Endothelial cell of umbilical vein (primary cell): ENCODE data around the gene FERMT2. TPM values are rescaled to one million over a fixed set of nuclear protein-coding genes. Genes with fewer than 3 reads are reported as not detected.

Experiments used
- BruUV-seq: library from RNA; stranded (reverse); fragments of 400-500 nt; replicated peaks from 2 replicates; lab custom pipeline; 2021; lab: Mats Ljungman, UMichigan
- CTCF ChIA-PET: fragments of 300-600, 350-600 bp; sonication (Branson Sonifier 250); formaldehyde crosslinking; loops from one replicate; lab custom pipeline; 2021; ENCODE audit warnings: antibody characterized with exemption, inconsistent platforms; lab: Charles Lee
- POLR2A ChIA-PET: fragments of 300-600, 350-600 bp; sonication (Branson Sonifier 250); formaldehyde crosslinking; loops from one replicate; lab custom pipeline; 2021; ENCODE audit warnings: antibody characterized with exemption, inconsistent platforms; lab: Charles Lee
- DNase-seq: peaks from one replicate; pipeline ENCODE4 v3.0.0-alpha.2; 2011; ENCODE audit warnings: low read depth, low spot score
- FAIRE-seq: peaks from 2 replicates; lab custom pipeline; 2011; peaks lifted over from hg19 to GRCh38; lab: Jason Lieb, UNC
- H2AFZ ChIP-seq: 2 replicates; pipeline ENCODE4 v1.6.0; 2012; ENCODE audit warnings: low read depth, low read length, control low read depth, inconsistent platforms
- H3K27ac ChIP-seq: 2 replicates; pipeline ENCODE4 v1.5.1; 2011; ENCODE audit warnings: low read depth, mild to moderate bottlenecking, control low read depth, low read length, moderate library complexity; ENCODE audit not compliant: insufficient read depth
- H3K27me3 ChIP-seq, 2 experiments: 2 replicates each; pipeline versions ENCODE4 v1.6.0 to v1.6.1; 2011; ENCODE audit warnings: low read length in 2 of 2, mixed read lengths in 1 of 2; ENCODE audit not compliant: control insufficient read depth in 2 of 2, insufficient read depth in 2 of 2
- H3K36me3 ChIP-seq, 2 experiments: 2 replicates in 1 of 2; 3 replicates in 1 of 2; pipeline ENCODE4 v1.5.1; 2011; ENCODE audit warnings: low read length in 2 of 2, mild to moderate bottlenecking in 1 of 2, moderate library complexity in 1 of 2; ENCODE audit not compliant: control insufficient read depth in 2 of 2, insufficient read depth in 2 of 2; ENCODE audit errors: extremely low read depth in 1 of 2
- H3K4me1 ChIP-seq: 3 replicates; pipeline ENCODE4 v1.5.1; 2011; ENCODE audit warnings: mild to moderate bottlenecking, low read length; ENCODE audit not compliant: control insufficient read depth, insufficient read depth; ENCODE audit errors: extremely low read depth
- H3K4me2 ChIP-seq: 2 replicates; pipeline ENCODE4 v1.6.1; 2011; ENCODE audit warnings: low read length, control low read depth, mixed read lengths; ENCODE audit not compliant: insufficient read depth
- H3K4me3 ChIP-seq, 3 experiments: fragments of 200-600 bp in 1 of 3; sonication (generic), shearing (Covaris generic) in 1 of 3; replicated peaks in 1 of 3; 2 replicates each; pipeline ENCODE4 v1.5.1; 2011 to 2016; ENCODE audit warnings: control low read depth in 3 of 3, low read length in 3 of 3, mild to moderate bottlenecking in 2 of 3, inconsistent platforms in 1 of 3, low read depth in 1 of 3, moderate library complexity in 1 of 3; ENCODE audit not compliant: insufficient read depth in 1 of 3
- H3K79me2 ChIP-seq: 2 replicates; pipeline ENCODE4 v1.6.0; 2012; ENCODE audit warnings: low read length, inconsistent platforms; ENCODE audit not compliant: control insufficient read depth, insufficient read depth
- H3K9ac ChIP-seq: replicated peaks from 2 replicates; pipeline ENCODE3; 2011; ENCODE audit warnings: low read length, control low read depth; ENCODE audit not compliant: insufficient read depth; ENCODE audit errors: extremely low read depth
- H3K9me1 ChIP-seq: replicated peaks from 3 replicates; pipeline ENCODE4 v1.6.0; 2011; ENCODE audit warnings: mild to moderate bottlenecking, low read length; ENCODE audit not compliant: control insufficient read depth, insufficient read depth; ENCODE audit errors: extremely low read depth
- H3K9me3 ChIP-seq: replicated peaks from 2 replicates; pipeline ENCODE4 v1.5.1; 2012; ENCODE audit warnings: low read length, inconsistent platforms; ENCODE audit not compliant: control insufficient read depth, insufficient read depth
- H4K20me1 ChIP-seq: replicated peaks from 2 replicates; pipeline ENCODE3; 2011; ENCODE audit warnings: mild to moderate bottlenecking, low read length; ENCODE audit not compliant: control insufficient read depth, insufficient read depth; ENCODE audit errors: extremely low read depth
- CTCF ChIP-seq, 2 donors: IDR thresholded peaks; 1 replicate in 1 of 2; 2 replicates in 1 of 2; pipeline ENCODE4 v1.5.1; 2011; ENCODE audit warnings: low read length in 2 of 2, mild to moderate bottlenecking in 2 of 2, moderate library complexity in 2 of 2, control low read depth in 1 of 2, inconsistent platforms in 1 of 2, low read depth in 1 of 2; ENCODE audit not compliant: insufficient read depth in 1 of 2; ENCODE audit errors: extremely low read depth in 1 of 2
- EZH2 ChIP-seq: IDR thresholded peaks from 2 replicates; pipeline ENCODE4 v1.6.1; 2012; ENCODE audit warnings: borderline replicate concordance, low read depth, mild to moderate bottlenecking, moderate library complexity, low read length, inconsistent platforms; ENCODE audit not compliant: severe bottlenecking
- FOS ChIP-seq: IDR thresholded peaks from 2 replicates; pipeline ENCODE4 v1.6.1; 2011; ENCODE audit warnings: mild to moderate bottlenecking, low read length, moderate library complexity, borderline replicate concordance; ENCODE audit not compliant: insufficient read depth
- GATA2 ChIP-seq: IDR thresholded peaks from 2 replicates; pipeline ENCODE4 v1.7.0; 2011; ENCODE audit warnings: low read depth, mild to moderate bottlenecking, moderate library complexity, mixed read lengths, low read length; ENCODE audit not compliant: insufficient read length, insufficient read depth
- JUN ChIP-seq: IDR thresholded peaks from 2 replicates; pipeline ENCODE4 v1.6.1; 2011; ENCODE audit warnings: borderline replicate concordance, low read depth; ENCODE audit not compliant: insufficient read length, insufficient read depth
- MAX ChIP-seq: IDR thresholded peaks from 2 replicates; pipeline ENCODE4 v1.6.1; 2011; ENCODE audit not compliant: insufficient read depth, insufficient read length
- MYC ChIP-seq: IDR thresholded peaks from one replicate; pipeline ENCODE4 v1.6.1; 2011; ENCODE audit warnings: mild to moderate bottlenecking, low read depth, low read length
- POLR2A ChIP-seq: IDR thresholded peaks from 2 replicates; pipeline ENCODE4 v1.6.1; 2012; ENCODE audit warnings: low read depth, mild to moderate bottlenecking, control low read depth, low read length
- POLR2AphosphoS5 ChIP-seq: IDR thresholded peaks from 2 replicates; pipeline ENCODE4 v1.6.1; 2012; ENCODE audit warnings: low read depth, mild to moderate bottlenecking, control low read depth, low read length, moderate library complexity; ENCODE audit not compliant: insufficient read depth
- dilution Hi-C: fragments of 300-500 bp; cut with MboI; formaldehyde crosslinking; loops from one replicate; pipeline ENCODE4 v1.15.0; 2019; ENCODE audit warnings: low sequenced_read_pairs; ENCODE audit not compliant: extremely low pct_ligation_motif_present
- intact Hi-C: fragments of 100-400 bp; cut with micrococcal nuclease; formaldehyde crosslinking; loops from one replicate; pipeline ENCODE4 v1.10.0; 2022
- polyA plus RNA-seq, 4 experiments: library from polyadenylated mRNA; depleted of rRNA in 3 of 4; stranded (reverse) in 3 of 4; unstranded in 1 of 4; fragments of >200 nt; gene quantifications; 2 replicates each; pipeline versions ENCODE4 v1.2.1 to v1.2.3, GENCODE V29; 2011 to 2012; ENCODE audit warnings: missing spikeins in 1 of 4
- total RNA-seq: library from RNA; stranded (reverse); gene quantifications from 2 replicates; pipeline ENCODE4 v1.2.3, GENCODE V29; 2021

FERMT2 gene
- total and polyA plus RNA-seq, 2 donors (not counting 3 experiments of a cell fraction or from before 2014, with no cell fraction given) = 58.7 to 108 TPM

GRCh38 chr14:52926953-52927352 lies 23.9 kb downstream of the FERMT2 start:
- no peak for FAIRE-seq
- peaks cover 17% of the 10 kb centered on the region for H3K4me1 ChIP-seq

More at GRCh38 chr14:52926953-52927352, 23.9 kb downstream of the FERMT2 start:
- H3K9ac ChIP-seq = no peak overlapping the region
- intact Hi-C loops = no loop called here
- H3K27ac ChIP-seq = no peak overlapping the region
- CTCF ChIA-PET = interaction anchor here (1.0 to 1.4 kb wide), 3 partner anchors 21 to 1421 kb away, joined by 3 to 5 read pairs (median 3); no protein-coding TSS in a partner anchor
- TF ChIP-seq POLR2A = no peak
- no peak for TF ChIP-seq GATA2
- TF ChIP-seq CTCF (IDR thresholded peaks at IDR 0.05; ENCODE audit: extremely low read depth in 1 of 2, insufficient read depth in 1 of 2, low read depth in 1 of 2, low read length in 2 of 2) = no peak
- TF ChIP-seq MYC = no peak
- no peak for TF ChIP-seq EZH2
- no peak for TF ChIP-seq MAX
- no peak for TF ChIP-seq POLR2AphosphoS5
- TF ChIP-seq FOS = peak; percentile 68
- peak; percentile 6 for TF ChIP-seq JUN
- H3K9me3 ChIP-seq = no peaks in the 10 kb centered on the region
- H3K36me3 ChIP-seq = no peaks in the 10 kb centered on the region
- peaks cover 97% of the 10 kb centered on the region for H3K79me2 ChIP-seq
- peak; percentile 31 for DNase-seq
- no TSS peak for BruUV-seq
- no peak overlapping the region for H3K4me2 ChIP-seq
- H4K20me1 ChIP-seq = peaks cover 6% of the 10 kb centered on the region
- POLR2A ChIA-PET = no interaction called here
- H3K27me3 ChIP-seq = no peaks in the 10 kb centered on the region
- H2AFZ ChIP-seq = no peak overlapping the region
- H3K4me3 ChIP-seq = no peak overlapping the region
- dilution Hi-C loops = no loop called here
- H3K9me1 ChIP-seq = no peaks in the 10 kb centered on the region
